Effector memory CD8-positive, alpha-beta T cell (primary cell): ENCODE results near the gene ADGRG3.

ENCODE experiments used
- ATAC-seq: fragments of 150-1000 bp; cut with Tn5 transposase; replicated peaks from 2 replicates; pipeline ENCODE4 v1.10.0; 2021; ENCODE audit warnings: mild to moderate bottlenecking, moderate library complexity
- DNase-seq, 3 experiments: peaks; one replicate each; pipeline ENCODE4 v3.0.0; 2021
- H3K27ac Mint-ChIP-seq, 2 donors: one replicate each; pipeline ENCODE4 v1.8.0; 2022; ENCODE audit warnings: mild to moderate bottlenecking in 2 of 2, mixed read lengths in 2 of 2, moderate library complexity in 2 of 2
- H3K27me3 Mint-ChIP-seq, 2 donors: one replicate each; pipeline ENCODE4 v1.8.0; 2022; ENCODE audit warnings: mixed read lengths in 2 of 2
- H3K36me3 Mint-ChIP-seq: one replicate; pipeline ENCODE4 v1.8.0; 2022; ENCODE audit warnings: mild to moderate bottlenecking, moderate library complexity, mixed read lengths; ENCODE audit not compliant: insufficient read depth
- H3K4me1 Mint-ChIP-seq, 2 donors: one replicate each; pipeline ENCODE4 v1.8.0; 2022; ENCODE audit warnings: low read depth in 2 of 2, mixed read lengths in 2 of 2
- H3K4me3 Mint-ChIP-seq, 2 donors: one replicate each; pipeline ENCODE4 v1.8.0; 2022; ENCODE audit warnings: mild to moderate bottlenecking in 2 of 2, mixed read lengths in 2 of 2, moderate library complexity in 2 of 2
- H3K9me3 Mint-ChIP-seq, 2 donors: one replicate each; pipeline ENCODE4 v1.8.0; 2022; ENCODE audit warnings: mixed read lengths in 2 of 2
- total RNA-seq, 9 experiments: gene quantifications; one replicate each; lab custom pipeline; 2026; lab: John Stamatoyannopoulos, UW

ADGRG3 gene
- total RNA-seq, result 0 to 2.0 (median 0.06) reads per million in 9 experiments

DNA sequence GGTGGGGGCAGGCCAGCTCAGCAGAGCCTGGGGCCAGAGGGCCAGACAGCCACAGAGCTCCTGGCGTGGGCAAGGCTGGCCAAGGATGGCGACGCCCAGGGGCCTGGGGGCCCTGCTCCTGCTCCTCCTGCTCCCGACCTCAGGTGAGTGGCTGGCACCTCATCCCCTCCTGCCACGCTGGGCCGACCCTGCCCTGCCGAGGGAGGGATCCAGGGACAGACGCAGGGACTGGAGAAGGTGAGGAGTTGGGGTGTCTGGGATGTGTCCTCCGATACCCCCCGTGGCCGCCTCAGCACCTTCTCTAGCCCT lies at the start of gene ADGRG3:
Gene ADGRG3 (plus strand): TSS at position 44 of the 309 bp plus-strand sequence. CDS start 42 bp downstream, at position 86.
- peaks cover 9 to 15% of the 10 kb centered on the region in 2 donors for H3K4me1 Mint-ChIP-seq
- H3K27me3 Mint-ChIP-seq, result no peaks in the 10 kb centered on the region

GRCh38 chr16:57619133-57619605 lies 48.9 kb upstream of the ADGRG3 start:
- Mint-ChIP-seq H3K9me3 (no peaks in the 10 kb centered on the region), H3K27me3 (no peaks in the 10 kb centered on the region), H3K27ac (peak overlapping the region; percentile 78 to 93), H3K4me1 (peaks cover 31 to 53% of the 10 kb centered on the region in 2 donors), H3K36me3 (no peaks in the 10 kb centered on the region), H3K4me3 (no peak overlapping the region)
- ATAC-seq (no peak), DNase-seq (no peak)

More for the DNA sequence above, at the start of gene ADGRG3:
- no peak for ATAC-seq
- no peak for DNase-seq
- H3K36me3 Mint-ChIP-seq, result peaks cover 10% of the 10 kb centered on the region
- H3K4me3 Mint-ChIP-seq, result no peak within 1 kb of the TSS
- peak within 1 kb of the TSS; percentile 74 to 75 for H3K27ac Mint-ChIP-seq
- no peaks in the 10 kb centered on the region for H3K9me3 Mint-ChIP-seq

GRCh38 chr16:57619606-57620334 lies 48.3 kb upstream of the ADGRG3 start:
- Mint-ChIP-seq H3K36me3 (no peaks in the 10 kb centered on the region), H3K9me3 (no peaks in the 10 kb centered on the region), H3K4me1 (peaks cover 26 to 47% of the 10 kb centered on the region in 2 donors), H3K27me3 (no peaks in the 10 kb centered on the region), H3K4me3 (no peak overlapping the region), H3K27ac (peak overlapping the region in 1 of 2 donors; percentile 78)
- DNase-seq, result no peak
- ATAC-seq, result no peak

DNA sequence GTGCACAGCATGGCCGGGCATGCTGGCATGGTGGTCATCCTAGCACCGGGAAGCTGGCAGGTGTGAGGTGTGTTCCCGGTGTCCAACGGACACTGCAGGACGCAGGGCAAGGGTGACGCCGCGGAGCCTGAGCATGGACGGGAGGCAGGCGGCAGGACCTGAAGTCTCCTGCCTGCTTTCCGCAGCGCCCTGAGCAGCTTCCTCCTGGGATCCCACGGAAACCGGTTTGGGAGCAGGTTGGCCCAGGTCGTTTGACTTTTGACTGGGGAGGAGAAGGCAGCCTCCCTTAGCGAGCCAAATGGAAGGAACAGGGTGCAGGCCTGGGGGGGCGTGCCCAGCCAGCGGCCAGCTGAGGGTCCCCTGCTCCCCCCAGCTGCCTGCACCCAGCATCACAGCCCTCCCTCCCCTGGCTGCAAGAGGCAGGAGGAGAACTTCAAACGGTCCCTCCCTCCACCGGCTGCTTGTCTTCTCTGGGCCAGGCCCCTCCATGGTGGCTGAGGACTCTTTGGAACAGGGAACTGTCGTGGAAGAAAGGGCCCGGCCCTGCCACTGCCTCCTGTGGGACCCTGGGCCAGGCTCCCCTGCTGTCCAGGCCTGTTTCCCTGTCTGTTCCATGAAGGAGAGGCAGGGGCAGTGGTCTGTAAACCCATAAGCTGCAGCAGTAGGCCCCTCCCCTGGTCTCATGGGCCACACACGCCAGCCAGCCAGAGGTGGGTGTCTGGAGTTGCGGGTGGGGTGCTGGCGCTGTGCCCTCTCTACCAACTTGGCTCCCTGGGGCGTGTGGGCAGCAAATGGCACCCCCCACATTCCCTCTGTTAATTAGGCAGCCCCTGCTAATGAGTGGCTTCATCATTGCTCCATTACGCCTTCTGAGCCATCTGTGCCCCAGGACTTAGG lies 47.5 kb upstream of the ADGRG3 start:
- Mint-ChIP-seq H3K27me3 (no peaks in the 10 kb centered on the region), H3K9me3 (no peaks in the 10 kb centered on the region), H3K27ac (peak overlapping the region in 1 of 2 donors; percentile 44), H3K4me1 (peaks cover 24 to 48% of the 10 kb centered on the region in 2 donors), H3K36me3 (no peaks in the 10 kb centered on the region), H3K4me3 (no peak overlapping the region)
- ATAC-seq, result no peak
- no peak for DNase-seq

DNA sequence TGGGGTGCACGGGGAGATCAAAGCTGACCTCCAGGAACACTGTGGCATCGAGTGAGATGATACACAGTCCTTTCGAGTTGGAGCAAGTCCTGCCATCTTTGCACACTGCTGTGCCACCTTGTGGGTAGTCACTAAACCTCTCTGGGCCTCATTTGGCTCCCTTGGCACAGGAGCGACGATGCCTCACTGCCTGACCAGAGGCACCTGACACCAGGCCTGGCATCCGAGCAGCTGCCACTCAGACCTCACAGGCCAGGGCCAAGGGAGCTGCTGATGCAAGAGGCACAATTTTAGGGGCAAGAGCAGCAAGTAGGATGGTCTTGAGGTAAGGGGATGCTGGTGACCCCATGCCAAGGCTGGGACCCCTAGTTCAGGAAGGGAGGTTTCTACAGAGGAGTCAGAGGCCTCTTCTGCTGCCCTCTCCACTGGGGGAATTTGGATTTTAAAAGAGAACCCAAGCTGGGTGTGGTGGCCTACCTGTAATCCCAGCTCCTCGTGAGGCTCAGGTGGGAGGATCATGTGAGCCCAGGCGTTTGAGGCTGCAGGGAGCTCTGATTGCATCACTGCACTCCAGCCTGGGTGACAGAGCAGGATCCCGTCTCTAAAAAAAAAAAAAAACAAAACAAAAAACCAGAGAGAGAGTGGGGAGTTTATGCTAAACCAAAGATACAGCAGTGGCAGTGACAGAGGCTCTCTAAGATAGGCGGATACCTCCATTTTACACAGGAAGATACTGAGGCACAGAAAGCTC lies 46.4 kb upstream of the ADGRG3 start:
- no peaks in the 10 kb centered on the region for H3K27me3 Mint-ChIP-seq
- no peak for DNase-seq
- no peak for ATAC-seq
- H3K27ac Mint-ChIP-seq, result peak overlapping the region in 1 of 2 donors; percentile 44
- H3K36me3 Mint-ChIP-seq, result no peaks in the 10 kb centered on the region
- peaks cover 24 to 49% of the 10 kb centered on the region in 2 donors for H3K4me1 Mint-ChIP-seq
- no peaks in the 10 kb centered on the region for H3K9me3 Mint-ChIP-seq
- H3K4me3 Mint-ChIP-seq, result no peak overlapping the region

DNA sequence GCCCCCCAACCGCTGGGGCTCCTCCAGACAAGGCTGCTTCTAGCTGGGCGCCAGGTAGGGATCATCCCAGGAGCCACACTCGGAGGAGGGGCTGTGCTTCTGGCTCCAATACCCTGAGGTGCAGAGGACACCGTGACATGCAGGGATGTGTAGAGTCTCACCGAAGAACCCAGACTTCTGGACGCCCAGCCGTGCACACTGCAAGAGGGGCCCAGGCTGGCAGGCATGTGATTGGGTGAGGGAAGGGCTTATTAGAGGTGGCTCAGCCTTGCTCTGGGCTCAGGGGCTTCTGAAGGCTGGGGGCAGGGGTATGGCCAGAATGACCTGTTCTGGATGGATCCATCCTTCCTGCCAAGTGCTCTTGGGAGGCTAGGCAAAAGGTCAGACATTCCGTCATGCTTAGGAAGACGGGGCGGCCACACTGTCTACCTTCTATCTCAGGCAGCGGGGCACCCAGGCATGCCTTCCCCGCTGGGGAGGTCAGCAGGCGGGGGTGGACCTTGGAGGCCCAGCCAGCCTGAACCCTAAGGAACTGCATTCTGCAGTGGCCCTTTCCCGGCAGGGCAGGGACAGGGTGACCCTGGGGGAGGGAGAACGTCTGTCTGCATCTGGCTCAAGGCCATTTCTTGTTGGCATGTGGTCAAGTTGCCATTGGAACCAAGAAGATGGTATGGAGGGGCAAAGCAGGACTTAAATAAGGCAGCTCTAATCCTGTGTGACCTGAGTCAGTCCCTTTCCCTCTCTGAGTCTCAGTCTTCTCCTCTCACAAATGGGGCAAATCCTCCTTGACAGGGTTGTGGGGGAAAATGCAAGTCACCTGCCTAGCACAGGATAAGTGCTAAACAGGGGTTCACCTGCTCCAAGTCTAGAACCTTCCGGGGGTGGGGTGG lies 45.5 kb upstream of the ADGRG3 start:
- no peak for DNase-seq
- no peak for ATAC-seq
- H3K4me3 Mint-ChIP-seq, result no peak overlapping the region
- H3K27ac Mint-ChIP-seq, result peak overlapping the region in 1 of 2 donors; percentile 44
- peaks cover 24 to 42% of the 10 kb centered on the region in 2 donors for H3K4me1 Mint-ChIP-seq
- no peaks in the 10 kb centered on the region for H3K27me3 Mint-ChIP-seq
- no peaks in the 10 kb centered on the region for H3K9me3 Mint-ChIP-seq
- peaks cover under 1% of the 10 kb centered on the region for H3K36me3 Mint-ChIP-seq

DNA sequence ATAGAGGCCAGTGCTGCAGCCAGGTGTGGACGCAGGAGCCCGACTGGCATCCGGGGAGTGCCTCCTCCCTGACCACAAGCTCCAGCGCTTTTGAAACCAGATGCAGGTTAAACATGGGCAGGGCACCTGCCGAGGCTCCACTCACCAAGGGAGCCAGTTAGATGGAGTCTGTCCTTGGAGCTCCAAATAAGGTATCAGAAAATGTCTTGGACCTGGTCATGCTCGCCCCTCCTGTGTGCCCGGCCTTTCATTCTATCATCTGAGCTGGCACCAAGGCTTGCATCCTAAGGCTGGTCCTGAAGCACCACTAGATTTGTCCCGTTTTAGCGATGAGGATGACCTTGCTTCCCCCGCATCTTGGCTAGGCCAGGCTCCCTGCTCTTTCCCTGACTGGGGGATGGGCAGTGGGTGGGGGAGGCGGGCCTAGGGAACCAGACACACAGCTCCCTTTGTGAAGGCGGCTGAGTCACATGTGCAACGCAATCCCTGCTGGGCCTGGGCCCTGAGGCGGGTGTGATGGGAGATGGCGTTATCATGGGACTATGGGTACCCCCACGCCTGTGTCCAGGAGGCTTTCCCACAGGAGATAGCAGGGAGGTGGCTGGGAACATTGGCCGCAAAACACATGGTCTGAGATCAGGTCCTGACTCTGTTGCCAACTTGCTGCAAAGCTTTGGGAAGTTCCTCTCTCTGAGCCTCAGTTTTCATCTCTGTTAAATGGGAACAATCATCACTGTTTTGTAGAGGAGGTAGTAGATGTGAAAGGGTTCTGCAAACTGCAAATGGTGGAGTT lies 44.7 kb upstream of the ADGRG3 start:
- H3K27me3 Mint-ChIP-seq, result no peaks in the 10 kb centered on the region
- DNase-seq (no peak), ATAC-seq (no peak)
- H3K9me3 Mint-ChIP-seq, result no peaks in the 10 kb centered on the region
- H3K4me3 Mint-ChIP-seq, result no peak overlapping the region
- H3K36me3 Mint-ChIP-seq, result peaks cover 3% of the 10 kb centered on the region
- peak overlapping the region in 1 of 2 donors; percentile 41 for H3K27ac Mint-ChIP-seq
- H3K4me1 Mint-ChIP-seq, result peaks cover 25 to 38% of the 10 kb centered on the region in 2 donors

DNA sequence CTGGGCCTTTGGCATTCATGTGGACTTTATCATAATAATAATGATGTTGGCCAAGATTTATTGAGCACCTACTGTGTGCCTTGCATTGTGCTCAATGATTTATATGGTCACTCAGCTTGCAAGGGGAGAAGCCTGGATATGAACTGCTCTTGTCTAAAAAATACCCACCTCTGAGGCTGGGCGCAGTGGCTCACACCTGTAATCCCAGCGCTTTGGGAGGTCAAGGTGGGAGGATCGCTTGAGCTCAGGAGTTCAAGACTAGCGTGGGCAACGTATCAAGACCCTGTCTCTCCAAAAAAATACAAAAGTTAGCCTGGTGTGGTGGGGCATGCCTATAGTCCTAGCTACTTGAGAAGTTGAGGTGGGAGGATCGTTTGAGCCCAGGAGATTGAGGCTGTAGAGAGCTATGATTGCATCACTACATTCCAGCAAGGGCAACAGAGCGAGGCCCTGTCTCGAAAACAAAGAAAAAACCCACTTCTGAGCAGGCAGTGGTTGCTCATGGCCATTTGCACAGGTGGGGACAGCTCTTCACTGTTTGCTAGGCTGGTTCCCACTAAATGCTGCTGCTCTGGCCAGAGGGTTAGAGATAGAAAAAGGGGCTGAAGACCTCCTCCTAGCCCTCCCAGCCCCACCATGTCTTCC lies 43.9 kb upstream of the ADGRG3 start:
- Mint-ChIP-seq H3K9me3 (no peaks in the 10 kb centered on the region), H3K27ac (peak overlapping the region in 1 of 2 donors; percentile 41), H3K36me3 (peaks cover 3% of the 10 kb centered on the region), H3K4me1 (peaks cover 25 to 38% of the 10 kb centered on the region in 2 donors), H3K27me3 (peaks cover 2 to 7% of the 10 kb centered on the region in 2 donors), H3K4me3 (no peak overlapping the region)
- DNase-seq (no peak), ATAC-seq (no peak)

DNA sequence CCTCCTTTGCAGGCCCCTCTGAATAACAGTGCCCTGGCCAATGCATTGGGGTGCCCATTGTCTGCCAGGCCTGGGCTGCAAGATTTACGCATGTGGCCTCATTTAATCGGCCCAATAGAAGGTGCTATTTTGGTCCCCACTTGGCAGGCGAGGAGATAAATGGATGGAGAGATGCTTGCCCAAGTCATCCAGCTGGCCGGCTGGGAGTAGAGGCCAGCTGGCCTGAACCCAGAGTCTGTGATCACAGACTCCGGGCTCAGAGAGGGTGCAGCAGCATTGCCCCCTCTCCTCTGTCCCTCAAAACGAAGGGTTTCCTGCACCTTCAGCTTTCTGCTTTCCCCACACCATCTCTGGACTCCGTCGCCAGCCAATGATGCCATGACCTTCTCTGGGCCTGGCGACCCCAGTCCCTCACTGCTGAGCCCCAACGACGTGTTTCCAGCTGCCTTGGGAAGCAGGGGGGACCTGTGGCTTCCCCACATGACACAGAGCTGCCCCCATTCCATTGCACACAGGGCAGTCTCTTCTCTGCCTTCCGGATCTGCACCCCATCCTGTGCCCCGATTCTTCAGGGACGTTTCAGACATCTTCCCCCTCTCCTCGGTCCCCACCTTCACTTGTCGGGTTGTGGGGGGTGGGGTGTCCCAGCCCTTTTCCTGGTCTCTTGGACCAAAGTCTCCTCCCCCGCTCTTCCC lies 43.2 kb upstream of the ADGRG3 start:
- Mint-ChIP-seq H3K4me1 (peaks cover 21 to 38% of the 10 kb centered on the region in 2 donors), H3K27ac (peak overlapping the region in 1 of 2 donors; percentile 41), H3K4me3 (no peak overlapping the region), H3K9me3 (no peaks in the 10 kb centered on the region), H3K27me3 (peaks cover 6 to 7% of the 10 kb centered on the region in 2 donors), H3K36me3 (peaks cover 3% of the 10 kb centered on the region)
- DNase-seq (no peak), ATAC-seq (no peak)

DNA sequence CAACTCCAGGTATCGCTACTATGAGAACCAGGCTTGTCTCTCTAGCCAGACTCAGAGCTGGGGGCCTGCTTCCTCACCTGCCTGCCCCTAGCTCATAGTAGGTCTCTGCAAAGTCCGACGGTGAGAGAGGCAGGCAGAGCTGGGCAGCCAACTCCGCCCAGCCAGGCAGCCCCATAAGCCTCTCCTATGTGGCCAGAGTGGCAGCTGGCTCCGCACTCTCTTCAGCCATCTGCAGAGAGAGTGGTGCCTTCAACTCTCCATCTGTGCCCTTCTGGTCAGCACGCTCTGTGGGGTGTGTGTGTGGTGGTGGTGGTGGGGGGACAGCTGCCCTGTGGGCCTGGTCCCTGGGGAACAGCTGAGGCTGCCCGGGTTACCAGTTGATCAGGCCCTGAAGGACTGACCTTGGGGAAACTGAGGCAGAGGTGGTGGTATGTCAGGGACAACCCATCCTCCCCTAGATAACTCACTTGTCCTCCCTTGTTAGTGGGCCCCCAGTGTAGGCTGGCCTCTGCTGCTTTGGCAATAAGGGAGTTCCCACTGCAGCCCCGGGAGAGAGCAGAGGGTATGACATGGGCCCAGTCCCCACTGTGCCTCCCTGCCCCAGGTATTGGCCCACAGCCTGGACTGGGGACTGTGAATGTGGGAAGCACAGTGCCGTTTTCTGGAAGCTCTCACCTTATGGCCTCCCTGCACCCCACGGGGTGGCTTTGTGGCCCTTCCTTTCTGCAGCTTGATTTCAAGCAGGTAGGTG lies 41.5 kb upstream of the ADGRG3 start:
- Mint-ChIP-seq H3K36me3 (peaks cover 3% of the 10 kb centered on the region), H3K27me3 (peaks cover 6 to 7% of the 10 kb centered on the region in 2 donors), H3K27ac (peak overlapping the region; percentile 40 to 47), H3K4me1 (peaks cover 30 to 39% of the 10 kb centered on the region in 2 donors), H3K4me3 (no peak overlapping the region), H3K9me3 (no peaks in the 10 kb centered on the region)
- no peak for ATAC-seq
- DNase-seq, result no peak
